NT2/D1 (cell line): Measurements from ENCODE around the gene SUGP1.

Source experiments
- DNase-seq: peaks from one replicate; pipeline ENCODE4 v3.0.0-alpha.2; 2011; ENCODE audit warnings: low read depth, low spot score
- H3K27me3 ChIP-seq: 2 replicates; pipeline ENCODE4 v1.6.0; 2011; ENCODE audit warnings: mild to moderate bottlenecking; ENCODE audit not compliant: insufficient read length, insufficient read depth
- H3K36me3 ChIP-seq: 2 replicates; pipeline ENCODE4 v1.6.1; 2011; ENCODE audit warnings: mild to moderate bottlenecking, low read length, mixed read lengths; ENCODE audit not compliant: insufficient read depth, insufficient read length
- H3K4me1 ChIP-seq: 2 replicates; pipeline ENCODE4 v1.5.1; 2011; ENCODE audit not compliant: insufficient read depth, insufficient read length
- H3K4me3 ChIP-seq: 2 replicates; pipeline ENCODE4 v1.5.1; 2011; ENCODE audit warnings: low read depth; ENCODE audit not compliant: insufficient read length
- H3K9ac ChIP-seq: 2 replicates; pipeline ENCODE4 v1.6.0; 2011; ENCODE audit warnings: low read depth; ENCODE audit not compliant: insufficient read length
- H3K9me3 ChIP-seq: 2 replicates; pipeline ENCODE4 v1.5.1; 2011; ENCODE audit warnings: mild to moderate bottlenecking, low read length; ENCODE audit not compliant: insufficient read depth
- SUZ12 ChIP-seq: IDR thresholded peaks from 2 replicates; pipeline ENCODE4 v1.6.1; 2011; ENCODE audit not compliant: insufficient read length, insufficient read depth; ENCODE audit errors: extremely low read depth
- YY1 ChIP-seq: IDR thresholded peaks from 2 replicates; pipeline ENCODE4 v1.6.1; 2011; ENCODE audit not compliant: insufficient read length, insufficient read depth
- ZNF274 ChIP-seq: IDR thresholded peaks from 2 replicates; pipeline ENCODE4 v1.6.1; 2011; ENCODE audit warnings: mild to moderate bottlenecking, low read depth, low read length

SUGP1 gene

DNA sequence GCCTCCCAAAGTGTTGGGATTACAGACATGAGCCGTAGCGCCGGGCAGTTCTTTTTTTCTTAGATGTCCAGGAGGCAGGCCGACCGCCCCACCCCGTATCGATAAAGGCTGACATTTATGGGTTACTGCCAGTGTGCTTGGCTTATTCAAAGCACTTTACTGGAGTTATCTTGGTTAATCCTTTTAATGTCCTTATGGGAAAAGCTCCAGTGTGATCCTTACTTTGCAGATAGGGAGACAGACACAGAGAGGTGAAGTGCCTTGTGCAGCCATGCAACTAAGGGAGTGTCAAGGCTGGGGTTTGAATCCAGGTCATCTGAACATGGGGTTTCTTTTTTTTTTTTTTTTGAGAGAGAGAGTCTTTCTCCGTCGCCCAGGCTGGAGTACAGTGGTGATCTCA lies 89.3 kb downstream of the SUGP1 start:
- Histone ChIP-seq H3K9ac (no peak overlapping the region), H3K4me1 (no peaks in the 10 kb centered on the region), H3K27me3 (peaks cover 11% of the 10 kb centered on the region), H3K36me3 (no peaks in the 10 kb centered on the region), H3K4me3 (no peak overlapping the region), H3K9me3 (peaks cover 22% of the 10 kb centered on the region)
- no peak for DNase-seq
- TF ChIP-seq SUZ12: no peak
- TF ChIP-seq ZNF274: no peak
- no peak for TF ChIP-seq YY1

DNA sequence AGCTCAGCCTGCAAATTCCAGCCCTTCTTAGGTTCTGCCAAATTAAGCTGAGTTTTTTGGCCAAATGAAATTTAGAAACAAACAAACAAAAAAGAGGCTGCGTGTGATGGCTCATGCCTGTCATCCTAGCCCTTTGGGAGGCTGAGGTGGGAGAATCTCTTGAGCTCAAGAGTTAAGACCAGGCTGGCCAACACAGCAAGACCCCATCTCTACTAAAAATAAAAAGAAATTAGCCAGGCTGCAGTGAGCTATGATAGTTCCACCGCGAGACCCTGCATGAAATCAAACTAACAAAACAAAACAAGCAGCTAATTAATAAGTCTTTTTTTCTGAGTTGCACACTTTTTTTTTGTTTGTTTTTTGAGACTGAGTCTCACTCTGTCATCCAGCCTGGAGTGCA lies 90.6 kb downstream of the SUGP1 start:
- Histone ChIP-seq H3K4me3 (no peak overlapping the region), H3K27me3 (peaks cover 20% of the 10 kb centered on the region), H3K36me3 (no peaks in the 10 kb centered on the region), H3K4me1 (peaks cover 4% of the 10 kb centered on the region), H3K9me3 (peaks cover 14% of the 10 kb centered on the region), H3K9ac (no peak overlapping the region)
- TF ChIP-seq YY1: no peak
- TF ChIP-seq SUZ12: no peak
- no peak for DNase-seq

GRCh38 chr19:19227217-19227616 lies 93.1 kb downstream of the SUGP1 start:
- H3K36me3 ChIP-seq: no peaks in the 10 kb centered on the region
- H3K27me3 ChIP-seq: peaks cover 32% of the 10 kb centered on the region
- peaks cover 6% of the 10 kb centered on the region; the same call in 1 of the 2 replicates for H3K9me3 ChIP-seq
- no peak overlapping the region for H3K4me3 ChIP-seq
- no peak overlapping the region for H3K9ac ChIP-seq
- DNase-seq: no peak
- H3K4me1 ChIP-seq: peaks cover 4% of the 10 kb centered on the region
- TF ChIP-seq ZNF274 (no peak), SUZ12 (no peak), YY1 (no peak)

- peaks cover 6% of the 10 kb centered on the region; the same call in 1 of the 2 replicates for H3K9me3 ChIP-seq
- no peak for DNase-seq
- peaks cover 32% of the 10 kb centered on the region for H3K27me3 ChIP-seq
- no peak overlapping the region for H3K9ac ChIP-seq
- no peak for TF ChIP-seq SUZ12
- no peak for TF ChIP-seq YY1
- no peak for TF ChIP-seq ZNF274
- no peaks in the 10 kb centered on the region for H3K36me3 ChIP-seq
- H3K4me3 ChIP-seq: no peak overlapping the region
- H3K4me1 ChIP-seq: peaks cover 4% of the 10 kb centered on the region
Observed at GRCh38 chr19:19226663-19227062, 93.6 kb downstream of the SUGP1 start.

GRCh38 chr19:19226204-19226603 lies 94.1 kb downstream of the SUGP1 start:
- H3K36me3 ChIP-seq: no peaks in the 10 kb centered on the region
- no peak overlapping the region for H3K9ac ChIP-seq

More at GRCh38 chr19:19226204-19226603, 94.1 kb downstream of the SUGP1 start:
- no peak for TF ChIP-seq ZNF274
- TF ChIP-seq YY1: no peak
- no peak for TF ChIP-seq SUZ12
- DNase-seq: no peak
- Histone ChIP-seq H3K4me1 (peaks cover 4% of the 10 kb centered on the region), H3K27me3 (peaks cover 32% of the 10 kb centered on the region), H3K9me3 (peaks cover 6% of the 10 kb centered on the region; the same call in 1 of the 2 replicates), H3K4me3 (no peak overlapping the region)
